GM12873 (cell line): Measurements from ENCODE around the gene TMEM72.

Experiments used
- CTCF ChIP-seq: IDR thresholded peaks from 2 replicates; pipeline ENCODE4 v1.5.1; 2012; ENCODE audit warnings: low read depth, mild to moderate bottlenecking, moderate library complexity, low read length, control low read depth; ENCODE audit not compliant: insufficient read depth; ENCODE audit errors: missing control alignments

The TMEM72 gene

GRCh38 chr10:44882166-44882720, 28.9 kb upstream of the TMEM72 start:
- no peak for TF ChIP-seq CTCF

- no peak for TF ChIP-seq CTCF
Observed at GRCh38 chr10:44883593-44884331, 27.4 kb upstream of the TMEM72 start.

GRCh38 chr10:44885710-44886109, 25.4 kb upstream of the TMEM72 start:
- no peak for TF ChIP-seq CTCF

- no peak for TF ChIP-seq CTCF
Observed at GRCh38 chr10:44886966-44887365, 24.2 kb upstream of the TMEM72 start.

- TF ChIP-seq CTCF: no peak
Observed at GRCh38 chr10:44888886-44889285, 22.3 kb upstream of the TMEM72 start.

- no peak for TF ChIP-seq CTCF
Observed at GRCh38 chr10:44889834-44890233, 21.3 kb upstream of the TMEM72 start.

GRCh38 chr10:44890696-44891563, 20.2 kb upstream of the TMEM72 start:
- no peak for TF ChIP-seq CTCF
